OCI-LY7 (cell line): Measurements from ENCODE around the gene ECE1. TPM values are rescaled to one million over a fixed set of nuclear protein-coding genes. Genes with fewer than 3 reads are reported as not detected.

Experiments used
- BruUV-seq: library from RNA; stranded (reverse); fragments of 400-500 nt; replicated peaks from 2 replicates; lab custom pipeline; 2021; lab: Mats Ljungman, UMichigan
- CTCF ChIA-PET: fragments of 300-600 bp; sonication (Branson Sonifier 250); formaldehyde crosslinking; loops from one replicate; lab custom pipeline; 2022; ENCODE audit warnings: antibody characterized with exemption; ENCODE audit not compliant: unreplicated experiment; lab: Charles Lee
- POLR2A ChIA-PET: fragments of 300-600 bp; sonication (Branson Sonifier 250); formaldehyde crosslinking; loops from one replicate; lab custom pipeline; 2022; ENCODE audit warnings: antibody characterized with exemption; lab: Charles Lee
- DNase-seq: peaks from one replicate; pipeline ENCODE4 v3.0.0-alpha.2; 2015; ENCODE audit warnings: low spot score
- H2AFZ ChIP-seq: fragments of 200-600 bp; sonication (generic), shearing (Covaris generic); 2 replicates; pipeline ENCODE4 v1.6.1; 2014; ENCODE audit warnings: mild to moderate bottlenecking, antibody characterized with exemption, low read length, moderate library complexity
- H3K27ac ChIP-seq: fragments of 200-600 bp; sonication (generic); 2 replicates; pipeline ENCODE4 v1.5.1; 2014; ENCODE audit warnings: mixed run types, low read depth, mild to moderate bottlenecking, moderate library complexity, low read length, inconsistent platforms; ENCODE audit not compliant: poor library complexity, severe bottlenecking
- H3K36me3 ChIP-seq: fragments of 200-600 bp; sonication (generic); 2 replicates; pipeline ENCODE4 v1.6.1; 2014; ENCODE audit warnings: mild to moderate bottlenecking, antibody characterized with exemption, low read length, moderate library complexity, mixed read lengths; ENCODE audit not compliant: insufficient read depth
- H3K4me1 ChIP-seq: fragments of 200-600 bp; sonication (generic); 2 replicates; pipeline ENCODE4 v1.5.1; 2014; ENCODE audit warnings: mild to moderate bottlenecking, low read length; ENCODE audit not compliant: insufficient read depth, poor library complexity, severe bottlenecking
- H3K4me2 ChIP-seq: fragments of 200-600 bp; sonication (generic); 2 replicates; pipeline ENCODE4 v1.6.1; 2014; ENCODE audit warnings: mild to moderate bottlenecking, low read length
- H3K4me3 ChIP-seq: fragments of 200-600 bp; sonication (generic); 2 replicates; pipeline ENCODE4 v1.5.1; 2014; ENCODE audit warnings: mild to moderate bottlenecking, low read depth, low read length; ENCODE audit not compliant: poor library complexity, severe bottlenecking
- H3K79me2 ChIP-seq: fragments of 200-600 bp; sonication (generic); 2 replicates; pipeline ENCODE4 v1.6.1; 2016; ENCODE audit warnings: low read depth, mild to moderate bottlenecking, low read length, moderate library complexity, mixed read lengths; ENCODE audit not compliant: insufficient read depth
- H3K9me2 ChIP-seq: fragments of 200-600 bp; sonication (generic); 2 replicates; pipeline ENCODE4 v1.6.1; 2016; ENCODE audit warnings: mild to moderate bottlenecking, low read length, mixed read lengths; ENCODE audit not compliant: insufficient read depth
- H3K9me3 ChIP-seq: fragments of 200-600 bp; sonication (generic); 2 replicates; pipeline ENCODE4 v1.6.1; 2014; ENCODE audit warnings: mild to moderate bottlenecking, mixed run types, low read length, mixed read lengths
- H4K20me1 ChIP-seq: fragments of 200-600 bp; sonication (generic); 2 replicates; pipeline ENCODE4 v1.6.1; 2014; ENCODE audit warnings: mild to moderate bottlenecking, antibody characterized with exemption, low read length, moderate library complexity, mixed read lengths; ENCODE audit not compliant: insufficient read depth
- EZH2phosphoT487 ChIP-seq: fragments of 200-600 bp; sonication (generic); IDR thresholded peaks from 2 replicates; pipeline ENCODE4 v1.6.1; 2018; ENCODE audit warnings: low read depth, borderline replicate concordance, mild to moderate bottlenecking, mixed run types, antibody characterized with exemption, low read length, moderate library complexity, mixed read lengths
- intact Hi-C: fragments of 100-400 bp; cut with micrococcal nuclease; formaldehyde crosslinking; loops from one replicate; pipeline ENCODE4 v1.10.0; 2022; ENCODE audit not compliant: unreplicated experiment
- total RNA-seq, 2 experiments: library from RNA; depleted of rRNA in 1 of 2; stranded (reverse); fragments of >200 nt in 1 of 2; shearing (Covaris generic) in 1 of 2; gene quantifications; 2 replicates each; pipeline ENCODE4 v1.2.3, GENCODE V29; 2014 to 2022
- TF ChIP-seq, protein P1 (sequence below): fragments of 200-600 bp; sonication (generic); conservative IDR thresholded peaks from 2 replicates; pipeline ENCODE4 v1.5.1; 2014; ENCODE audit warnings: mild to moderate bottlenecking, antibody characterized with exemption, low read length, moderate library complexity, mixed read lengths

ECE1 gene
- total RNA-seq, 2 experiments from 2014 or later = 20.0 to 32.8 TPM

DNA sequence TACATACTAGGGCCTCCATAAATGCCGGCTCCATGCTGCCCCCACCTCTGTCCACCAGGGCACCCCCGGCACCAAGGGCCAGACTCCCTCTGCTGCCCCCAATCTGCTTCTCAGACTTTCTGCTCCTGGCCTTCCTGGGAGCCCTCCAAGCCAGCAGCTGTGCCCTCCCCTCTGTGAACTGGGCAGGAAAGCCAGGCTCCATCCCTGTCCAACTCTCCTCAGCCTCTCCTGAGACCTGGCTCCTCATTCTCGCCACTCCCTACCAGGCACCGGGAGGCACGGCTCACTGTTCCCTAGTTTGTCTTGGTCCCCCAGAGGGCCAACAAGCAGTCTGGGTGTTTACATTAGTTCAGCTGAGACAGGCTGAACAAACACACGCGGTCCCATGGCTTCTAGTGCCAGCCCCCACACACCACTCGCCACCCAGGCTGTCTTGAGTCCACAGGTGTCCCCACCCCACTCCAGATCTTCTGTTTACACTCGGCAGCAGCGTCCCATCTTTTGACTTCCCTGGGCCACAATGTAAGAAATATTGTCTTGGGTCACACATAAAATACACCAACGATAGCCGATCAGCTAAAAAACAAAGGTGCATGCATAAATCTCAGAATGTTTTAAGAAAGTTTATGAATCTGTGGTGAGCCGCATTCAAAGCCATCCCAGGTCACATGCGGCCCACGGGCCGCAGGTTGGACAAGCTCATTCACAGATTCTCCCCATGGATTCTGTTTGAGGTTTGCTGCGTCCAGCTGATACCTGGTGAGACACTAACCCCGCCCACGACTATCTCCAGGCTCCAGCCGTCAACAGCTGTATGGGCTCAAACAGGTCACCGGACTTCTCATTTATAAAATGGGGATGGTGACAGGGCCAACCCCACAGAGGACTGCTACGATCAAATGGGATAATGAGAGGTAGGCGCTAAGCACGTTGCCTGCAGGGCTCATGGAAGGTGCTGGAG is 29.5 kb upstream of the ECE1 start:
- H2AFZ ChIP-seq = no peak overlapping the region
- H4K20me1 ChIP-seq = no peaks in the 10 kb centered on the region
- intact Hi-C loops = no loop called here
- no peaks in the 10 kb centered on the region for H3K9me3 ChIP-seq
- no peaks in the 10 kb centered on the region for H3K36me3 ChIP-seq
- H3K79me2 ChIP-seq = no peaks in the 10 kb centered on the region
- CTCF ChIA-PET = no interaction called here
- no peak overlapping the region for H3K27ac ChIP-seq
- H3K4me3 ChIP-seq = no peak overlapping the region
- H3K4me1 ChIP-seq = peaks cover 13% of the 10 kb centered on the region
- POLR2A ChIA-PET = interaction anchor here (0.7 to 1.6 kb wide), 2 partner anchors 14 to 506 kb away, joined by 3 read pairs; no protein-coding TSS in a partner anchor
- TF ChIP-seq, protein P1, sequence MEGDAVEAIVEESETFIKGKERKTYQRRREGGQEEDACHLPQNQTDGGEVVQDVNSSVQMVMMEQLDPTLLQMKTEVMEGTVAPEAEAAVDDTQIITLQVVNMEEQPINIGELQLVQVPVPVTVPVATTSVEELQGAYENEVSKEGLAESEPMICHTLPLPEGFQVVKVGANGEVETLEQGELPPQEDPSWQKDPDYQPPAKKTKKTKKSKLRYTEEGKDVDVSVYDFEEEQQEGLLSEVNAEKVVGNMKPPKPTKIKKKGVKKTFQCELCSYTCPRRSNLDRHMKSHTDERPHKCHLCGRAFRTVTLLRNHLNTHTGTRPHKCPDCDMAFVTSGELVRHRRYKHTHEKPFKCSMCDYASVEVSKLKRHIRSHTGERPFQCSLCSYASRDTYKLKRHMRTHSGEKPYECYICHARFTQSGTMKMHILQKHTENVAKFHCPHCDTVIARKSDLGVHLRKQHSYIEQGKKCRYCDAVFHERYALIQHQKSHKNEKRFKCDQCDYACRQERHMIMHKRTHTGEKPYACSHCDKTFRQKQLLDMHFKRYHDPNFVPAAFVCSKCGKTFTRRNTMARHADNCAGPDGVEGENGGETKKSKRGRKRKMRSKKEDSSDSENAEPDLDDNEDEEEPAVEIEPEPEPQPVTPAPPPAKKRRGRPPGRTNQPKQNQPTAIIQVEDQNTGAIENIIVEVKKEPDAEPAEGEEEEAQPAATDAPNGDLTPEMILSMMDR = no peak
- no peak for TF ChIP-seq EZH2phosphoT487
- no TSS peak for BruUV-seq
- DNase-seq = no peak
- no peaks in the 10 kb centered on the region for H3K9me2 ChIP-seq
- H3K4me2 ChIP-seq = no peak overlapping the region

DNA sequence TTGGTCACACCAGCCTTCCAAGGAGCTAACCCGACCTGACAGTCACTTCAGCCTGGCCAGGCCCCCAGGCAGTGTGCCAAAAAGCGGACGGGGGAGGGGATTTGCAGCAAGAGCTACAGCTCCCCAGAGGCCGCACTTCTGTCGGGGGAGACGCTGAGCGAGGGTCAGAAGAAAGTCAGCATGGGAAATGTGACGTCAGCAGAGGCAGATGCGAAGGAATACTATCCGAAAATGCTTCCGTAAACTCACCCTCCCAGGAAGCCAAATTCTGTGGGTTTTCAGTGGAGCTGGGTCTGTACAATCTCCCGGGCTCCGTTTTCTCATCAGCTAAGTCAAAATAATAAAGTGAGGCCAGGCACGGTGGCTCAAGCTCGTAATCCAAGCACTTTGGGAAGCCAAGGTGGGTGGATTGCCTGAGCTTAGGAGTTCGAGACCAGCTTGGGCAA is 28.5 kb upstream of the ECE1 start:
- BruUV-seq = no TSS peak

More for the DNA sequence above, 28.5 kb upstream of the ECE1 start:
- Histone ChIP-seq H3K4me1 (peaks cover 3% of the 10 kb centered on the region), H4K20me1 (no peaks in the 10 kb centered on the region), H3K27ac (no peak overlapping the region), H3K79me2 (no peaks in the 10 kb centered on the region), H3K4me3 (no peak overlapping the region), H3K4me2 (no peak overlapping the region), H2AFZ (no peak overlapping the region), H3K36me3 (no peaks in the 10 kb centered on the region), H3K9me3 (no peaks in the 10 kb centered on the region), H3K9me2 (no peaks in the 10 kb centered on the region)
- intact Hi-C loops = no loop called here
- DNase-seq = no peak
- CTCF ChIA-PET = no interaction called here
- POLR2A ChIA-PET = no interaction called here
- no peak for TF ChIP-seq EZH2phosphoT487
- TF ChIP-seq, protein P1 = no peak
